SH-SY5Y (cell line): ENCODE measurements around the gene RAB6B.

Experiments used
- GATA2 ChIP-seq: IDR thresholded peaks from 2 replicates; pipeline ENCODE4 v1.6.1; 2011; ENCODE audit warnings: mild to moderate bottlenecking, low read depth, low read length
- GATA3 ChIP-seq: IDR thresholded peaks from 2 replicates; pipeline ENCODE4 v1.6.1; 2011; ENCODE audit warnings: low read depth, mild to moderate bottlenecking, low read length, moderate library complexity

DNA sequence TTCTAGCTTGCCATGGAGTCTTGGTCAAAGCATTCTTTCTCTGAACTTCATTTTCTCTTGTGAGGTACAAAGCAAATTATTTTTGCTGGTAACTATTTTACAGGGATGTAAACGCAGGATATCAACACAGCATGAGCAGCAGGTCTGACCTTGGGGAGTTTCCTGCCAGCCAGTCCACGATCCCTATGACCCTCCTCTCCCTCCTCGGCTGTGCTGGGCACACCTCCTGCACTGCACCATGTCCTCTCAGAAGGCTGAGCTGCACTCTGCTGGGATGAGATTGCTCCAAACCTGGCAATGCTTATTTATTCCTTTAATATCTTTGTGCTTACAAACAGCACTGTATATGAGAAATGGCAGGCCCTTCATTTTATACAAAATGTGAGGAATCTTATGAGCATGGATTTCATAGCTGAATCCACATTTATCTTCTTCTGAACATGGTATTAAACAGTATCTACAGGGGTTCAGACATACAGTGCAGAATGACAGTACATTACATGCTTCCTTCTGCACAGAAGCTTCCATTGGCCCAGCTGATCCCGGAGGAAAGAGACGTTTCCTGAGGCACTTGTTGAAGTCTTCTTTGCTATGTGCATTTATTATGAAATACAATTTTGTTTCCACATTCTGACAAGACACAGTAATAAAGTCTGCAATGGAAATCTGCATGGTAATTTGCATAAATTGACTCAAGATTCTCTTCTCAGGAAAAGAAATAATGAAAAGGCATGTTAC, 41.2 kb downstream of the RAB6B start:
- TF ChIP-seq GATA3 (no peak), GATA2 (no peak)
